Peyer's patch (tissue), 4 donors: ENCODE results near the gene GIMAP6.
"Not testable (repeated sequence)": the region's sequence is repeated elsewhere in the genome, so short reads cannot be mapped to it uniquely, and the experiment has no call there.

Experiments
- POLR2A ChIP-seq, 2 donors: fragments of 450-650 bp; IDR thresholded peaks; one replicate each; pipeline ENCODE4 v1.5.1; 2017; ENCODE audit warnings: antibody characterized with exemption in 2 of 2, mild to moderate bottlenecking in 2 of 2, moderate library complexity in 2 of 2
- TF ChIP-seq, protein P1 (sequence below), 6 experiments: fragments of 450-650 bp in 4 of 6; fragments of 200-600 bp in 2 of 6; sonication (generic) in 1 of 6; IDR thresholded peaks; one replicate each; pipeline ENCODE4 v1.5.1; 2017 to 2019; ENCODE audit warnings: antibody characterized with exemption in 6 of 6, mild to moderate bottlenecking in 3 of 6, moderate library complexity in 1 of 6

- TF ChIP-seq, protein P1, sequence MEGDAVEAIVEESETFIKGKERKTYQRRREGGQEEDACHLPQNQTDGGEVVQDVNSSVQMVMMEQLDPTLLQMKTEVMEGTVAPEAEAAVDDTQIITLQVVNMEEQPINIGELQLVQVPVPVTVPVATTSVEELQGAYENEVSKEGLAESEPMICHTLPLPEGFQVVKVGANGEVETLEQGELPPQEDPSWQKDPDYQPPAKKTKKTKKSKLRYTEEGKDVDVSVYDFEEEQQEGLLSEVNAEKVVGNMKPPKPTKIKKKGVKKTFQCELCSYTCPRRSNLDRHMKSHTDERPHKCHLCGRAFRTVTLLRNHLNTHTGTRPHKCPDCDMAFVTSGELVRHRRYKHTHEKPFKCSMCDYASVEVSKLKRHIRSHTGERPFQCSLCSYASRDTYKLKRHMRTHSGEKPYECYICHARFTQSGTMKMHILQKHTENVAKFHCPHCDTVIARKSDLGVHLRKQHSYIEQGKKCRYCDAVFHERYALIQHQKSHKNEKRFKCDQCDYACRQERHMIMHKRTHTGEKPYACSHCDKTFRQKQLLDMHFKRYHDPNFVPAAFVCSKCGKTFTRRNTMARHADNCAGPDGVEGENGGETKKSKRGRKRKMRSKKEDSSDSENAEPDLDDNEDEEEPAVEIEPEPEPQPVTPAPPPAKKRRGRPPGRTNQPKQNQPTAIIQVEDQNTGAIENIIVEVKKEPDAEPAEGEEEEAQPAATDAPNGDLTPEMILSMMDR (IDR thresholded peaks at IDR 0.05), result not testable (repeated sequence)
- not testable (repeated sequence) for TF ChIP-seq POLR2A (IDR thresholded peaks at IDR 0.05)
Measured at GRCh38 chr7:150662821-150663220, 30.6 kb upstream of the GIMAP6 start.
